ENCODE data around the gene BTLA. TPM values are rescaled to one million over a fixed set of nuclear protein-coding genes. Genes with fewer than 3 reads are reported as not detected.

Gene BTLA
- polyA plus RNA-seq, 1 donor from 2014 or later = not detected

GRCh38 chr3:112467539-112467938 lies 31.7 kb downstream of the BTLA start:
- H3K9me3 ChIP-seq (ENCODE audit: low read length) = no peaks in the 10 kb centered on the region
- no peaks in the 10 kb centered on the region for H3F3A ChIP-seq (ENCODE audit: insufficient read depth, low read length, poor library complexity, severe bottlenecking)
- H3K79me2 ChIP-seq (replicated peaks; ENCODE audit: insufficient read depth, low read length) = no peaks in the 10 kb centered on the region
- H3K36me3 ChIP-seq (ENCODE audit: insufficient read depth, low read length) = no peaks in the 10 kb centered on the region
- H3K27me3 ChIP-seq (ENCODE audit: insufficient read depth, low read depth, low read length) = no peaks in the 10 kb centered on the region
- H3K9me2 ChIP-seq (ENCODE audit: insufficient read depth, low read length) = no peaks in the 10 kb centered on the region
- TF ChIP-seq, protein P1, sequence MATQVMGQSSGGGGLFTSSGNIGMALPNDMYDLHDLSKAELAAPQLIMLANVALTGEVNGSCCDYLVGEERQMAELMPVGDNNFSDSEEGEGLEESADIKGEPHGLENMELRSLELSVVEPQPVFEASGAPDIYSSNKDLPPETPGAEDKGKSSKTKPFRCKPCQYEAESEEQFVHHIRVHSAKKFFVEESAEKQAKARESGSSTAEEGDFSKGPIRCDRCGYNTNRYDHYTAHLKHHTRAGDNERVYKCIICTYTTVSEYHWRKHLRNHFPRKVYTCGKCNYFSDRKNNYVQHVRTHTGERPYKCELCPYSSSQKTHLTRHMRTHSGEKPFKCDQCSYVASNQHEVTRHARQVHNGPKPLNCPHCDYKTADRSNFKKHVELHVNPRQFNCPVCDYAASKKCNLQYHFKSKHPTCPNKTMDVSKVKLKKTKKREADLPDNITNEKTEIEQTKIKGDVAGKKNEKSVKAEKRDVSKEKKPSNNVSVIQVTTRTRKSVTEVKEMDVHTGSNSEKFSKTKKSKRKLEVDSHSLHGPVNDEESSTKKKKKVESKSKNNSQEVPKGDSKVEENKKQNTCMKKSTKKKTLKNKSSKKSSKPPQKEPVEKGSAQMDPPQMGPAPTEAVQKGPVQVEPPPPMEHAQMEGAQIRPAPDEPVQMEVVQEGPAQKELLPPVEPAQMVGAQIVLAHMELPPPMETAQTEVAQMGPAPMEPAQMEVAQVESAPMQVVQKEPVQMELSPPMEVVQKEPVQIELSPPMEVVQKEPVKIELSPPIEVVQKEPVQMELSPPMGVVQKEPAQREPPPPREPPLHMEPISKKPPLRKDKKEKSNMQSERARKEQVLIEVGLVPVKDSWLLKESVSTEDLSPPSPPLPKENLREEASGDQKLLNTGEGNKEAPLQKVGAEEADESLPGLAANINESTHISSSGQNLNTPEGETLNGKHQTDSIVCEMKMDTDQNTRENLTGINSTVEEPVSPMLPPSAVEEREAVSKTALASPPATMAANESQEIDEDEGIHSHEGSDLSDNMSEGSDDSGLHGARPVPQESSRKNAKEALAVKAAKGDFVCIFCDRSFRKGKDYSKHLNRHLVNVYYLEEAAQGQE (IDR thresholded peaks at IDR 0.05; ENCODE audit: borderline replicate concordance) = no peak
- no peak for TF ChIP-seq EP300 (conservative IDR thresholded peaks at IDR 0.05; ENCODE audit: poor library complexity, severe bottlenecking)
- TF ChIP-seq, protein P2, sequence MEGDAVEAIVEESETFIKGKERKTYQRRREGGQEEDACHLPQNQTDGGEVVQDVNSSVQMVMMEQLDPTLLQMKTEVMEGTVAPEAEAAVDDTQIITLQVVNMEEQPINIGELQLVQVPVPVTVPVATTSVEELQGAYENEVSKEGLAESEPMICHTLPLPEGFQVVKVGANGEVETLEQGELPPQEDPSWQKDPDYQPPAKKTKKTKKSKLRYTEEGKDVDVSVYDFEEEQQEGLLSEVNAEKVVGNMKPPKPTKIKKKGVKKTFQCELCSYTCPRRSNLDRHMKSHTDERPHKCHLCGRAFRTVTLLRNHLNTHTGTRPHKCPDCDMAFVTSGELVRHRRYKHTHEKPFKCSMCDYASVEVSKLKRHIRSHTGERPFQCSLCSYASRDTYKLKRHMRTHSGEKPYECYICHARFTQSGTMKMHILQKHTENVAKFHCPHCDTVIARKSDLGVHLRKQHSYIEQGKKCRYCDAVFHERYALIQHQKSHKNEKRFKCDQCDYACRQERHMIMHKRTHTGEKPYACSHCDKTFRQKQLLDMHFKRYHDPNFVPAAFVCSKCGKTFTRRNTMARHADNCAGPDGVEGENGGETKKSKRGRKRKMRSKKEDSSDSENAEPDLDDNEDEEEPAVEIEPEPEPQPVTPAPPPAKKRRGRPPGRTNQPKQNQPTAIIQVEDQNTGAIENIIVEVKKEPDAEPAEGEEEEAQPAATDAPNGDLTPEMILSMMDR (IDR thresholded peaks at IDR 0.05; ENCODE audit: poor library complexity, severe bottlenecking) = no peak
- TF ChIP-seq TAF1 (IDR thresholded peaks at IDR 0.05; ENCODE audit: low read depth) = no peak
- no peak for TF ChIP-seq POLR2AphosphoS5 (IDR thresholded peaks at IDR 0.05)
- no peaks in the 10 kb centered on the region for H4K20me1 ChIP-seq (ENCODE audit: insufficient read depth)
- no peak overlapping the region for H3K27ac ChIP-seq (ENCODE audit: low read length)
- no peak overlapping the region for H3K4me3 ChIP-seq (ENCODE audit: low read length)
- no peak overlapping the region for H3K9ac ChIP-seq (ENCODE audit: low read length)
- H3K4me2 ChIP-seq (ENCODE audit: low read length) = no peak overlapping the region
- H2AFZ ChIP-seq (ENCODE audit: low read depth, low read length) = no peak overlapping the region

DNA sequence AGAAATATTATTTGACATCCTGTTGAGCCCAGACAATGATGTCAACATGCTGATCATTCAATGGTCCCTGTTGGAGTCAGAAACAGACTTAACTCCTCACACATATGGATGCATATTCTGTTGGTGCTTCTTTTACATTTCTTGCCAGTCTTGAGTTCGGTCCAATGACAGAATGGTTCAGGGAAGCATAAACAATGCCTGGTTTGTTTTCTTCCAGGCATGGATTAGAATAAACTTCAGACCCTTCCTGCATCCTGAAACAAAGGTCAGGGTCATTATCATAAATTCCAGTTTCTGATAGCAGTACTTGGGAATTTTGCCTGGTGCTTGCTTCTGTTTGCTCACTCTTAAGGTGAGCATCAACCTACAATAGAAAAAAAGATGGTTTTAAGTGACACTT lies 33.3 kb downstream of the BTLA start:
- Histone ChIP-seq H2AFZ (ENCODE audit: low read depth, low read length) (no peak overlapping the region), H3K9me2 (ENCODE audit: insufficient read depth, low read length) (no peaks in the 10 kb centered on the region), H3K9me3 (ENCODE audit: low read length) (no peaks in the 10 kb centered on the region), H4K20me1 (ENCODE audit: insufficient read depth) (no peaks in the 10 kb centered on the region), H3K4me2 (ENCODE audit: low read length) (no peak overlapping the region), H3K27ac (ENCODE audit: low read length) (no peak overlapping the region), H3K9ac (ENCODE audit: low read length) (no peak overlapping the region), H3K79me2 (replicated peaks; ENCODE audit: insufficient read depth, low read length) (no peaks in the 10 kb centered on the region), H3K36me3 (ENCODE audit: insufficient read depth, low read length) (no peaks in the 10 kb centered on the region), H3F3A (ENCODE audit: insufficient read depth, low read length, poor library complexity, severe bottlenecking) (no peaks in the 10 kb centered on the region), H3K27me3 (ENCODE audit: insufficient read depth, low read depth, low read length) (no peaks in the 10 kb centered on the region), H3K4me3 (ENCODE audit: low read length) (no peak overlapping the region)
- no peak for TF ChIP-seq SMC3 (conservative IDR thresholded peaks at IDR 0.05; ENCODE audit: poor library complexity)
- no peak for TF ChIP-seq EZH2 (IDR thresholded peaks at IDR 0.05; ENCODE audit: borderline replicate concordance, insufficient read depth, low read length, poor library complexity, severe bottlenecking)
- TF ChIP-seq EP300 (conservative IDR thresholded peaks at IDR 0.05; ENCODE audit: poor library complexity, severe bottlenecking) = no peak
- TF ChIP-seq MXI1 (conservative IDR thresholded peaks at IDR 0.05; ENCODE audit: poor library complexity, severe bottlenecking) = no peak
- TF ChIP-seq, protein P1 (IDR thresholded peaks at IDR 0.05; ENCODE audit: borderline replicate concordance) = no peak
- TF ChIP-seq RAD21 (conservative IDR thresholded peaks at IDR 0.05) = no peak
- no peak for TF ChIP-seq TAF1 (IDR thresholded peaks at IDR 0.05; ENCODE audit: low read depth)
- TF ChIP-seq, protein P2 (IDR thresholded peaks at IDR 0.05; ENCODE audit: poor library complexity, severe bottlenecking) = no peak
- no peak for TF ChIP-seq POLR2AphosphoS5 (IDR thresholded peaks at IDR 0.05)

Measured in neural cell (in vitro differentiated cells).